ENCODE data around the gene KRT39. TPM values are rescaled to one million over a fixed set of nuclear protein-coding genes. Genes with fewer than 3 reads are reported as not detected.

The KRT39 gene
- total and polyA plus RNA-seq, 2 of the 8 experiments (the other 6 are each of a cell fraction or from before 2014, with no cell fraction given), result not detected

DNA sequence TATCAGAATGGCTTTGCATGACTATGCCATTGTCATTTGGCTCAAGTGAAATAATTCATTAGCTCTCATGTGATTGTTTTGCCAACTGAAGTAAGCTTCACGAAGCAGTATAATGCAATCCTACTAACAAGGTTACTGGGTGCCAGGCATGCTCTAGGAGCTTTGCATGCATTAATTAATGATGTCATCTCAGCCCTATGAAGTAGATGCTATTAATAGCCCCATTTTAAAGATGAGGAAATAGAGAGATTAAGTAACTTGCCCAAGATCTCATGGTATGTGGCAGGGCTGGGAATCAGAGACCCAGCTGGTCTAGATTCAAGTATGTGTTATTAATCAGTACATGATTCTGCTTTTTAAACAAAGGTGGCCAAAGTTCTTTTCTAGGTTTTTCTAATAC is 14.1 kb downstream of the KRT39 start:
- H2AFZ ChIP-seq (ENCODE audit: low read length), result no peak overlapping the region
- H3K27me3 ChIP-seq (replicated peaks in 1 of 4; ENCODE audit: control insufficient read depth in 3 of 4, extremely low read depth in 1 of 4, insufficient read depth in 3 of 4, low read length in 3 of 4), result no peaks in the 10 kb centered on the region
- no peak overlapping the region for H3K4me2 ChIP-seq (ENCODE audit: insufficient read depth in 1 of 2, low read depth in 2 of 2, low read length in 2 of 2)
- FAIRE-seq, result no peak
- no peaks in the 10 kb centered on the region for H3K79me2 ChIP-seq (ENCODE audit: control insufficient read depth in 1 of 2, insufficient read depth in 2 of 2, low read length in 2 of 2)
- no peak overlapping the region for H2BK20ac ChIP-seq (ENCODE audit: low read length)
- H3K36me3 ChIP-seq (ENCODE audit: control insufficient read depth in 2 of 4, insufficient read depth in 4 of 4, low read length in 3 of 4), result no peaks in the 10 kb centered on the region
- no peak overlapping the region for H3K4ac ChIP-seq (replicated peaks; ENCODE audit: insufficient read length, low read depth, low read length)
- ChIA-PET CTCF (ENCODE audit: partially characterized antibody) (interaction anchor here (0.9 to 1.5 kb wide), 4 partner anchors 9 to 20 kb away, joined by 3 to 6 read pairs (median 4); no protein-coding TSS in a partner anchor), POLR2A (ENCODE audit: partially characterized antibody) (no interaction called here)
- no peak overlapping the region for H4K91ac ChIP-seq (replicated peaks; ENCODE audit: insufficient read length, low read length)
- no peak overlapping the region for H3K56ac ChIP-seq (replicated peaks; ENCODE audit: insufficient read length, low read depth, low read length)
- no peak overlapping the region for H3K14ac ChIP-seq (ENCODE audit: insufficient read length)
- no peak overlapping the region for H3K27ac ChIP-seq (ENCODE audit: low read depth, low read length)
- H3K4me1 ChIP-seq (replicated peaks in 1 of 4; ENCODE audit: control insufficient read depth in 3 of 4, insufficient read depth in 4 of 4, low read length in 3 of 4), result peaks cover 0 to 3% (median 0%) of the 10 kb centered on the region in 4 experiments; a peak in 1 of 7 replicates
- no peak overlapping the region for H3K18ac ChIP-seq (ENCODE audit: extremely low read depth, low read length)
- TF ChIP-seq BACH1 (IDR thresholded peaks at IDR 0.05; ENCODE audit: low read length) (no peak), SP1 (IDR thresholded peaks at IDR 0.05; ENCODE audit: low read depth, low read length) (no peak), EZH2 (IDR thresholded peaks at IDR 0.05; ENCODE audit: low read depth, low read length, severe bottlenecking) (no peak)
- H3K79me1 ChIP-seq (ENCODE audit: low read depth, low read length), result no peaks in the 10 kb centered on the region
- WGBS, 2 experiments (ENCODE audit: extremely low coverage in 1 of 2, insufficient coverage in 1 of 2, insufficient read length in 1 of 2, insufficient replicate concordance in 2 of 2, low coverage in 1 of 2, low lambda C conversion rate in 2 of 2, missing lambda C conversion rate in 1 of 2), result 94% methylated on average over 1 of the region's 1 CpG; no CpG with 5 or more reads in 1 of the 2 experiments
- H4K5ac ChIP-seq (ENCODE audit: insufficient read length, low read depth, low read length), result no peak overlapping the region
- no peak overlapping the region for H2AK5ac ChIP-seq (ENCODE audit: low read depth, low read length)
- H4K8ac ChIP-seq (ENCODE audit: extremely low read depth, insufficient read depth, low read length), result no peak overlapping the region
- no peaks in the 10 kb centered on the region for H4K20me1 ChIP-seq (replicated peaks in 1 of 2; ENCODE audit: control insufficient read depth in 1 of 2, insufficient read depth in 2 of 2, low read length in 2 of 2)
- no peak overlapping the region for H2BK120ac ChIP-seq (replicated peaks; ENCODE audit: low read depth, low read length)
- H3K4me3 ChIP-seq (ENCODE audit: extremely low read depth in 1 of 4, insufficient read depth in 2 of 4, low read depth in 3 of 4, low read length in 4 of 4), result no peak overlapping the region
- H3K9ac ChIP-seq (replicated peaks in 1 of 4; ENCODE audit: extremely low read depth in 1 of 4, low read depth in 3 of 4, low read length in 3 of 4), result no peak overlapping the region
- no peak overlapping the region for H2BK5ac ChIP-seq (ENCODE audit: low read depth, low read length)
- H3K9me3 ChIP-seq (ENCODE audit: insufficient read depth in 2 of 2, low read depth in 1 of 2, low read length in 1 of 2), result no peaks in the 10 kb centered on the region
- H3K23ac ChIP-seq (ENCODE audit: insufficient read length), result no peak overlapping the region
- no peak overlapping the region for H2BK12ac ChIP-seq (ENCODE audit: low read depth, low read length)
- H3K23me2 ChIP-seq (ENCODE audit: low read depth, low read length), result no peaks in the 10 kb centered on the region
- no peak overlapping the region for H2BK15ac ChIP-seq (ENCODE audit: low read length)
- DNase-seq (ENCODE audit: low read depth in 1 of 2, low spot score in 2 of 2), result no peak
